ENCODE measurements around the gene PCDHA10. TPM values are rescaled to one million over a fixed set of nuclear protein-coding genes. Genes with fewer than 3 reads are reported as not detected.
"Not testable (repeated sequence)": the region's sequence is repeated elsewhere in the genome, so short reads cannot be mapped to it uniquely, and the experiment has no call there.

The PCDHA10 gene
- total RNA-seq, 4 donors from 2014 or later, result 0.42 to 1.0 (median 0.57) TPM

DNA sequence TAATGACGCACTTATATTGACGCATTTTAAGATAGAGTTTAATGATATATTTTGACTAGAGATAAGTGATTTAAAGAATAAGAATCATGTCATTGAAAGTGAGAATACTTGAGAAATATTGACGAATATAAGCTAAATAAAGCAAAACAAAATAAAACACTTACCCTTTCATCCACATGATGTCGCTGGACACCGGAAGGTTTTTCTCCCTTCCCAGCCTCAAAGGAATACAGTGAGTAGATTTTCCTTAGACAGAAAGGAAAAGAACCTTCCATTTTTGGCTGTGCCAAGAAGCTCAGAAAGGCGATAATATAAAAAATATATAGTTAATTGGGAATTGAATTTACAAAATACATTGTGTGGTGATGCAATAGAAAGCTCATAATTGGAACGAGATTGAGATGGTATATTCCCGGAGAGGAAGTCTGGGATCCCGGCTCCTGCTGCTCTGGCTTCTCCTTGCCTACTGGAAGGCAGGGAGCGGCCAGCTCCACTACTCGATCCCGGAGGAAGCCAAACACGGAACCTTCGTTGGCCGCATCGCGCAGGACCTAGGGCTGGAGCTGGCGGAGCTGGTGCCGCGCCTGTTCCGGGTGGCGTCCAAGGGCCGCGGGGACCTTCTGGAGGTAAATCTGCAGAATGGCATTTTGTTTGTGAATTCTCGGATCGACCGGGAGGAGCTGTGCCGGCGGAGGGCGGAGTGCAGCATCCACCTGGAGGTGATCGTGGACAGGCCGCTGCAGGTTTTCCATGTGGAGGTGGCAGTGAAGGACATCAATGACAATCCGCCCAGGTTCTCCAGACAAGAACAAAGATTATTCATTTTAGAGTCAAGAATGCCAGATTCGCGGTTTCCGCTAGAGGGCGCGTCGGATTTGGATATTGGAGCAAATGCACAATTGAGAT, 34.1 kb upstream of the PCDHA10 start, which contains the start of gene PCDHA5:
PCDHA5 (plus strand) TSS at position 239 of the 906 bp plus-strand sequence.
- 29% methylated on average over 35 of the region's 39 CpGs for WGBS
- no peak within 1 kb of the TSS for H3K4me3 ChIP-seq
- no peaks in the 10 kb centered on the region for H3K4me1 ChIP-seq
- no peak within 1 kb of the TSS for H3K27ac ChIP-seq
- no peak for DNase-seq (ENCODE audit: low spot score in 2 of 2)
- peaks cover 25% of the 10 kb centered on the region for H3K9me3 ChIP-seq
- no peaks in the 10 kb centered on the region for H3K36me3 ChIP-seq
- TF ChIP-seq POLR2AphosphoS5 (IDR thresholded peaks at IDR 0.05) (no peak), POLR2A (IDR thresholded peaks at IDR 0.05) (no peak), EP300 (IDR thresholded peaks at IDR 0.05) (no peak)
- TF ChIP-seq, protein P1, sequence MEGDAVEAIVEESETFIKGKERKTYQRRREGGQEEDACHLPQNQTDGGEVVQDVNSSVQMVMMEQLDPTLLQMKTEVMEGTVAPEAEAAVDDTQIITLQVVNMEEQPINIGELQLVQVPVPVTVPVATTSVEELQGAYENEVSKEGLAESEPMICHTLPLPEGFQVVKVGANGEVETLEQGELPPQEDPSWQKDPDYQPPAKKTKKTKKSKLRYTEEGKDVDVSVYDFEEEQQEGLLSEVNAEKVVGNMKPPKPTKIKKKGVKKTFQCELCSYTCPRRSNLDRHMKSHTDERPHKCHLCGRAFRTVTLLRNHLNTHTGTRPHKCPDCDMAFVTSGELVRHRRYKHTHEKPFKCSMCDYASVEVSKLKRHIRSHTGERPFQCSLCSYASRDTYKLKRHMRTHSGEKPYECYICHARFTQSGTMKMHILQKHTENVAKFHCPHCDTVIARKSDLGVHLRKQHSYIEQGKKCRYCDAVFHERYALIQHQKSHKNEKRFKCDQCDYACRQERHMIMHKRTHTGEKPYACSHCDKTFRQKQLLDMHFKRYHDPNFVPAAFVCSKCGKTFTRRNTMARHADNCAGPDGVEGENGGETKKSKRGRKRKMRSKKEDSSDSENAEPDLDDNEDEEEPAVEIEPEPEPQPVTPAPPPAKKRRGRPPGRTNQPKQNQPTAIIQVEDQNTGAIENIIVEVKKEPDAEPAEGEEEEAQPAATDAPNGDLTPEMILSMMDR (IDR thresholded peaks at IDR 0.05), result no peak
- H3K27me3 ChIP-seq, result peaks cover 6% of the 10 kb centered on the region

DNA sequence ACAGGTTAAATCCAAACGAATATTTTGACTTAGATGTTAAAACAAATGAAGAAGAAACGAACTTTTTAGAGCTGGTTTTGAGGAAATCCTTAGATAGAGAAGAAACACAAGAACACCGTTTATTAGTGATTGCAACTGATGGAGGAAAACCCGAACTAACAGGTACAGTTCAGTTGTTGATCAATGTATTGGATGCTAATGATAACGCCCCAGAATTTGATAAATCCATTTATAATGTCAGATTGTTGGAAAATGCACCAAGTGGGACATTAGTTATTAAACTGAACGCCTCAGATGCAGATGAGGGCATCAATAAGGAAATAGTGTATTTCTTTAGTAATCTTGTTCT, 33.4 kb upstream of the PCDHA10 start:
- Histone ChIP-seq H3K9me3 (peaks cover 22% of the 10 kb centered on the region), H3K27me3 (peaks cover 6% of the 10 kb centered on the region), H3K4me3 (no peak overlapping the region), H3K4me1 (no peaks in the 10 kb centered on the region), H3K27ac (no peak overlapping the region), H3K36me3 (no peaks in the 10 kb centered on the region)
- DNase-seq (ENCODE audit: low spot score in 2 of 2), result no peak
- no peak for TF ChIP-seq EP300 (IDR thresholded peaks at IDR 0.05)
- no peak for TF ChIP-seq POLR2A (IDR thresholded peaks at IDR 0.05)
- TF ChIP-seq, protein P1 (IDR thresholded peaks at IDR 0.05), result no peak
- no peak for TF ChIP-seq POLR2AphosphoS5 (IDR thresholded peaks at IDR 0.05)
- WGBS, result 26% methylated on average over 6 of the region's 6 CpGs

DNA sequence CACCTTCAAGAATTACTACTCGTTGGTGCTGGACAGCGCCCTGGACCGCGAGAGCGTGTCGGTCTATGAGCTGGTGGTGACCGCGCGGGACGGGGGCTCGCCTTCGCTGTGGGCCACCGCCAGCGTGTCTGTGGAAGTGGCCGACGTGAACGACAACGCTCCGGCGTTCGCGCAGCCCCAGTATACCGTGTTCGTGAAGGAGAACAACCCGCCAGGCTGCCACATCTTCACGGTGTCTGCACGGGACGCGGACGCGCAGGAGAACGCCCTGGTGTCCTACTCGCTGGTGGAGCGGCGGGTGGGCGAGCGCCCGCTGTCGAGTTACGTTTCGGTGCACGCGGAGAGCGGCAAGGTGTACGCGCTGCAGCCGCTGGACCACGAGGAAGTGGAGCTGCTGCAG, 32.7 kb upstream of the PCDHA10 start:
- H3K27ac ChIP-seq; H3K27me3 ChIP-seq; H3K4me3 ChIP-seq; H3K36me3 ChIP-seq; H3K4me1 ChIP-seq; DNase-seq (ENCODE audit: low spot score in 2 of 2): not testable (repeated sequence)
- peaks cover 29% of the 10 kb centered on the region for H3K9me3 ChIP-seq
- WGBS, result 56% methylated on average over 40 of the region's 48 CpGs

DNA sequence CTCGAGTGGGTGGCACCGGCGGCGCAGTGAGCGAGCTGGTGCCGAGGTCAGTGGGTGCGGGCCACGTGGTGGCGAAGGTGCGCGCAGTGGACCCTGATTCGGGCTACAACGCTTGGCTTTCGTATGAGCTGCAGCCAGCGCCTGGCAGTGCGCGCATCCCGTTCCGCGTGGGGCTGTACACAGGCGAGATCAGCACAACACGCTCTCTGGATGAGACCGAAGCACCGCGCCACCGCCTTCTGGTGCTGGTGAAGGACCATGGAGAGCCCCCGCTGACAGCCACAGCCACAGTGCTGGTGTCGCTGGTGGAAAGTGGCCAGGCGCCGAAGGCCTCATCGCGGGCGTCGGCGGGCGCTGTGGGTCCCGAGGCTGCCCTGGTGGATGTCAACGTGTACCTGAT, 32.2 kb upstream of the PCDHA10 start:
- Histone ChIP-seq H3K27ac (no peak overlapping the region), H3K4me3 (no peak overlapping the region), H3K9me3 (peaks cover 31% of the 10 kb centered on the region), H3K4me1 (no peaks in the 10 kb centered on the region), H3K27me3 (peaks cover 11% of the 10 kb centered on the region), H3K36me3 (no peaks in the 10 kb centered on the region)
- TF ChIP-seq EP300 (IDR thresholded peaks at IDR 0.05) (no peak), POLR2A (IDR thresholded peaks at IDR 0.05) (no peak)
- TF ChIP-seq, protein P1 (IDR thresholded peaks at IDR 0.05), result no peak
- no peak for DNase-seq (ENCODE audit: low spot score in 2 of 2)
- 70% methylated on average over 4 of the region's 38 CpGs for WGBS

DNA sequence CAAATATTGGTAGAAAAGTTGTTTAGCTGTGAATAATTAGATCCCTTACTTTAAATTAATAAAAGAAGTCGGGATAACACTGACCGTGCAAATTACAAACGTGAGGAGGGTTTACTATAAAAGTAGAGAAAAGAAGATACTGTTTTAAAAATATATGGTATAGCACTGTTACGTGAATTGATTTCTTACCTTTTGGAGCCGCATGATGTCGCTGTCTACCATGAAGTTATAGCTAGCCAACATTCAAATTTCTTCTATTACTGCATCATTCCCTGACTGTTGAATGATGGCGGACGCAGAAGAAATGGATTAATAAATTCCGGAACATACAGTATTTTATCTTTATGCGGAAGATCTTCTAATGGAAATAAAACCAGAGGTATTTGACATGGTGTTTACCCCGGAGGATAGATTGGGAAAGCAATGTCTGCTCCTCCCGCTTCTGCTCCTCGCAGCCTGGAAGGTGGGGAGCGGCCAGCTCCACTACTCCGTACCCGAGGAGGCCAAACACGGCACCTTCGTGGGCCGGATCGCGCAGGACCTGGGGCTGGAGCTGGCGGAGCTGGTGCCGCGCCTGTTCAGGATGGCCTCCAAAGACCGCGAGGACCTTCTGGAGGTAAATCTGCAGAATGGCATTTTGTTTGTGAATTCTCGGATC, 27.9 kb upstream of the PCDHA10 start, which contains the start of gene PCDHA6:
PCDHA6 (plus strand) TSS at position 257 of the 658 bp plus-strand sequence; CDS start at position 389, 132 bp downstream.
- H3K27me3 ChIP-seq, result peaks cover 9% of the 10 kb centered on the region
- H3K9me3 ChIP-seq, result peaks cover 35% of the 10 kb centered on the region
- no peak for DNase-seq (ENCODE audit: low spot score in 2 of 2)
- no peaks in the 10 kb centered on the region for H3K36me3 ChIP-seq
- H3K4me3 ChIP-seq, result peak within 1 kb of the TSS; percentile 6
- H3K4me1 ChIP-seq, result no peaks in the 10 kb centered on the region
- 16% methylated on average over 26 of the region's 27 CpGs for WGBS
- TF ChIP-seq EP300 (IDR thresholded peaks at IDR 0.05), result no peak
- TF ChIP-seq, protein P1 (IDR thresholded peaks at IDR 0.05), result no peak
- H3K27ac ChIP-seq, result no peak within 1 kb of the TSS

Measured in suprapubic skin (tissue), 4 donors.